Activated T-helper 17 cell treated with anti-CD3 and anti-CD28 coated beads, Interleukin-2, amount 50 U/mL, for 72 hours (primary cell): ENCODE data around the gene UBR2. TPM values are rescaled to one million over a fixed set of nuclear protein-coding genes. Genes with fewer than 3 reads are reported as not detected.

Experiments
- ATAC-seq: fragments of 150-1000 bp; cut with Tn5 transposase; replicated peaks from 2 replicates; pipeline ENCODE4 v1.10.0; 2021; ENCODE audit warnings: mild to moderate bottlenecking, moderate library complexity
- H3K27ac Mint-ChIP-seq: one replicate; pipeline ENCODE4 v1.8.0; 2022; ENCODE audit warnings: mixed read lengths
- H3K27me3 Mint-ChIP-seq: one replicate; pipeline ENCODE4 v1.8.0; 2022; ENCODE audit warnings: mixed read lengths
- H3K36me3 Mint-ChIP-seq: one replicate; pipeline ENCODE4 v1.8.0; 2022; ENCODE audit warnings: low read depth, mild to moderate bottlenecking, mixed read lengths
- H3K4me1 Mint-ChIP-seq: one replicate; pipeline ENCODE4 v1.8.0; 2022; ENCODE audit warnings: mixed read lengths
- H3K4me3 Mint-ChIP-seq: one replicate; pipeline ENCODE4 v1.8.0; 2022; ENCODE audit warnings: mild to moderate bottlenecking, mixed read lengths
- H3K9me3 Mint-ChIP-seq: one replicate; pipeline ENCODE4 v1.8.0; 2022; ENCODE audit warnings: mixed read lengths
- total RNA-seq, 2 donors: library from RNA; stranded (reverse); gene quantifications; one replicate each; pipeline ENCODE4 v1.2.3, GENCODE V29; 2022

Gene UBR2
- total RNA-seq, 2 donors from 2014 or later: 30.0 to 36.6 TPM

GRCh38 chr6:42704251-42704936 is 140.6 kb downstream of the UBR2 start:
- Mint-ChIP-seq H3K4me3 (no peak overlapping the region), H3K36me3 (no peaks in the 10 kb centered on the region), H3K27ac (no peak overlapping the region), H3K4me1 (no peaks in the 10 kb centered on the region), H3K9me3 (no peaks in the 10 kb centered on the region), H3K27me3 (no peaks in the 10 kb centered on the region)
- ATAC-seq: no peak

GRCh38 chr6:42704937-42705374 is 141.1 kb downstream of the UBR2 start:
- Mint-ChIP-seq H3K4me3 (no peak overlapping the region), H3K36me3 (no peaks in the 10 kb centered on the region), H3K9me3 (no peaks in the 10 kb centered on the region), H3K27me3 (no peaks in the 10 kb centered on the region), H3K27ac (no peak overlapping the region), H3K4me1 (no peaks in the 10 kb centered on the region)
- ATAC-seq: no peak

GRCh38 chr6:42707595-42707994 is 143.8 kb downstream of the UBR2 start:
- Mint-ChIP-seq H3K36me3 (no peaks in the 10 kb centered on the region), H3K4me1 (no peaks in the 10 kb centered on the region), H3K4me3 (no peak overlapping the region), H3K9me3 (peaks cover 6% of the 10 kb centered on the region), H3K27ac (no peak overlapping the region), H3K27me3 (no peaks in the 10 kb centered on the region)
- ATAC-seq: peak; percentile 63

- H3K36me3 Mint-ChIP-seq: no peaks in the 10 kb centered on the region
- peaks cover 6% of the 10 kb centered on the region for H3K9me3 Mint-ChIP-seq
- H3K4me3 Mint-ChIP-seq: no peak overlapping the region
- no peaks in the 10 kb centered on the region for H3K4me1 Mint-ChIP-seq
- H3K27me3 Mint-ChIP-seq: no peaks in the 10 kb centered on the region
- no peak overlapping the region for H3K27ac Mint-ChIP-seq
- no peak for ATAC-seq
Observed at GRCh38 chr6:42708096-42708495, 144.3 kb downstream of the UBR2 start.

- Mint-ChIP-seq H3K9me3 (peaks cover 6% of the 10 kb centered on the region), H3K27ac (no peak overlapping the region), H3K36me3 (no peaks in the 10 kb centered on the region), H3K4me1 (no peaks in the 10 kb centered on the region), H3K4me3 (no peak overlapping the region), H3K27me3 (no peaks in the 10 kb centered on the region)
- ATAC-seq: no peak
Observed at GRCh38 chr6:42709871-42710270, 146.0 kb downstream of the UBR2 start.

GRCh38 chr6:42710316-42710715 is 146.5 kb downstream of the UBR2 start:
- no peak for ATAC-seq
- no peaks in the 10 kb centered on the region for H3K4me1 Mint-ChIP-seq
- no peaks in the 10 kb centered on the region for H3K36me3 Mint-ChIP-seq
- no peak overlapping the region for H3K4me3 Mint-ChIP-seq
- no peaks in the 10 kb centered on the region for H3K27me3 Mint-ChIP-seq
- no peak overlapping the region for H3K27ac Mint-ChIP-seq
- peaks cover 6% of the 10 kb centered on the region for H3K9me3 Mint-ChIP-seq

- Mint-ChIP-seq H3K27ac (no peak overlapping the region), H3K9me3 (peaks cover 6% of the 10 kb centered on the region), H3K4me1 (no peaks in the 10 kb centered on the region), H3K4me3 (no peak overlapping the region), H3K27me3 (no peaks in the 10 kb centered on the region), H3K36me3 (no peaks in the 10 kb centered on the region)
- no peak for ATAC-seq
Observed at GRCh38 chr6:42711930-42712329, 148.1 kb downstream of the UBR2 start.

- ATAC-seq: no peak
- no peaks in the 10 kb centered on the region for H3K36me3 Mint-ChIP-seq
- H3K27me3 Mint-ChIP-seq: no peaks in the 10 kb centered on the region
- H3K4me1 Mint-ChIP-seq: no peaks in the 10 kb centered on the region
- peaks cover 6% of the 10 kb centered on the region for H3K9me3 Mint-ChIP-seq
- H3K4me3 Mint-ChIP-seq: no peak overlapping the region
- H3K27ac Mint-ChIP-seq: no peak overlapping the region
Observed at GRCh38 chr6:42714098-42714761, 150.4 kb downstream of the UBR2 start.

GRCh38 chr6:42715871-42716270 is 152.0 kb downstream of the UBR2 start:
- no peak for ATAC-seq
- H3K27ac Mint-ChIP-seq: no peak overlapping the region
- no peak overlapping the region for H3K4me3 Mint-ChIP-seq

GRCh38 chr6:42720739-42721138 is 156.9 kb downstream of the UBR2 start:
- Mint-ChIP-seq H3K9me3 (no peaks in the 10 kb centered on the region), H3K27ac (no peak overlapping the region), H3K27me3 (no peaks in the 10 kb centered on the region), H3K4me1 (peaks cover under 1% of the 10 kb centered on the region), H3K36me3 (no peaks in the 10 kb centered on the region), H3K4me3 (no peak overlapping the region)
- ATAC-seq: no peak

More at GRCh38 chr6:42715871-42716270, 152.0 kb downstream of the UBR2 start:
- Mint-ChIP-seq H3K36me3 (no peaks in the 10 kb centered on the region), H3K27me3 (no peaks in the 10 kb centered on the region), H3K4me1 (no peaks in the 10 kb centered on the region), H3K9me3 (peaks cover 6% of the 10 kb centered on the region)

GRCh38 chr6:42722497-42722896 is 158.7 kb downstream of the UBR2 start, which contains the start of gene PRPH2:
PRPH2 (minus strand) TSS chr6:42722597; CDS start chr6:42722334, 263 bp downstream.
- no peak for ATAC-seq
- Mint-ChIP-seq H3K27ac (peak within 1 kb of the TSS; percentile 40), H3K4me3 (no peak within 1 kb of the TSS), H3K36me3 (no peaks in the 10 kb centered on the region), H3K4me1 (peaks cover 12% of the 10 kb centered on the region), H3K27me3 (no peaks in the 10 kb centered on the region), H3K9me3 (no peaks in the 10 kb centered on the region)

- H3K4me1 Mint-ChIP-seq: peaks cover 12% of the 10 kb centered on the region
- no peak overlapping the region for H3K27ac Mint-ChIP-seq
- H3K36me3 Mint-ChIP-seq: no peaks in the 10 kb centered on the region
- no peaks in the 10 kb centered on the region for H3K9me3 Mint-ChIP-seq
- no peaks in the 10 kb centered on the region for H3K27me3 Mint-ChIP-seq
- H3K4me3 Mint-ChIP-seq: no peak overlapping the region
- ATAC-seq: no peak
Observed at GRCh38 chr6:42724825-42725224, 161.0 kb downstream of the UBR2 start.

GRCh38 chr6:42726026-42726425 is 162.2 kb downstream of the UBR2 start:
- Mint-ChIP-seq H3K27me3 (no peaks in the 10 kb centered on the region), H3K4me3 (peak overlapping the region; percentile 79), H3K27ac (peak overlapping the region; percentile 92), H3K4me1 (peaks cover 12% of the 10 kb centered on the region), H3K9me3 (no peaks in the 10 kb centered on the region), H3K36me3 (no peaks in the 10 kb centered on the region)
- no peak for ATAC-seq

GRCh38 chr6:42726485-42727086 is 162.8 kb downstream of the UBR2 start:
- peak; percentile 99 for ATAC-seq
- Mint-ChIP-seq H3K27me3 (no peaks in the 10 kb centered on the region), H3K27ac (peak overlapping the region; percentile 92), H3K9me3 (no peaks in the 10 kb centered on the region), H3K4me1 (peaks cover 12% of the 10 kb centered on the region), H3K4me3 (peak overlapping the region; percentile 79), H3K36me3 (no peaks in the 10 kb centered on the region)

GRCh38 chr6:42727087-42727611 is 163.3 kb downstream of the UBR2 start:
- ATAC-seq: peak; percentile 13

More at GRCh38 chr6:42727087-42727611, 163.3 kb downstream of the UBR2 start:
- H3K27ac Mint-ChIP-seq: peak overlapping the region; percentile 92
- H3K4me3 Mint-ChIP-seq: peak overlapping the region; percentile 79
- peaks cover 12% of the 10 kb centered on the region for H3K4me1 Mint-ChIP-seq
- H3K36me3 Mint-ChIP-seq: no peaks in the 10 kb centered on the region
- no peaks in the 10 kb centered on the region for H3K27me3 Mint-ChIP-seq
- no peaks in the 10 kb centered on the region for H3K9me3 Mint-ChIP-seq
